Measurements from ENCODE around the gene GGACT.

Gene GGACT

GRCh38 chr13:100552755-100553154 lies 35.8 kb downstream of the GGACT start:
- H3K27me3 ChIP-seq (ENCODE audit: insufficient read depth, low read length) = no peaks in the 10 kb centered on the region
- H3F3A ChIP-seq (ENCODE audit: insufficient read depth, low read length) = no peaks in the 10 kb centered on the region
- no peak overlapping the region for H3K27ac ChIP-seq (ENCODE audit: low read depth, low read length, poor library complexity, severe bottlenecking)
- H3K79me2 ChIP-seq (ENCODE audit: insufficient read depth, low read length) = no peaks in the 10 kb centered on the region
- no peak for TF ChIP-seq CTCF (IDR thresholded peaks at IDR 0.05; ENCODE audit: low read length)
- no peak for TF ChIP-seq EZH2 (IDR thresholded peaks at IDR 0.05; ENCODE audit: borderline replicate concordance, low read length)
- H3K9ac ChIP-seq (ENCODE audit: low read length) = no peak overlapping the region
- no peak overlapping the region for H3K4me3 ChIP-seq (ENCODE audit: low read depth, low read length, poor library complexity, severe bottlenecking)
- H3K4me1 ChIP-seq (ENCODE audit: insufficient read depth, low read length, severe bottlenecking) = no peaks in the 10 kb centered on the region
- no peak overlapping the region for H2AFZ ChIP-seq (ENCODE audit: low read length)
- H3K36me3 ChIP-seq (ENCODE audit: insufficient read depth, low read length) = no peaks in the 10 kb centered on the region
- H3K9me2 ChIP-seq (ENCODE audit: low read depth, low read length) = no peaks in the 10 kb centered on the region
- no peaks in the 10 kb centered on the region for H4K20me1 ChIP-seq (ENCODE audit: insufficient read depth, low read length)
- no peaks in the 10 kb centered on the region for H3K9me3 ChIP-seq (ENCODE audit: low read length)
- H3K4me2 ChIP-seq (ENCODE audit: low read length) = no peak overlapping the region

DNA sequence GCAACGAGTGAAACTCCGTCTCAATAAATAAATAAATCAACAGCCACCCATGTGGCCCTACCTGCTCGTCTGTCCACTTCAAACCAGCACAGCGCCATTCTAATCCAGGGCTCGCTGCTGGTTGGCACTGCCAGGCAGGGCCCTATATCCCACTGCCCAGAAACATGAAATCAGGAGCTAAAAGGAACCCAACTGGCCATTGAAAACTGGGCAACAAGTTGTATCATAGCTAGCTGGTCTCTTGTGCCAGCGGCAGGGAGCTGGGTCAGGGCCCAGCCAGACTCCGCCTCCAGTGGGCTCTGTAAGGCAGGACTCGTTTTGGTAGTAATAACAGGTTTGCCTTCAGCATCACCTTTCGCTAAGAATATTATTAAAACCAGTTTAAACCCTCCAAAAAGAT lies 39.3 kb downstream of the GGACT start:
- Histone ChIP-seq H3K9me3 (ENCODE audit: low read length) (no peaks in the 10 kb centered on the region), H3K27ac (ENCODE audit: low read depth, low read length, poor library complexity, severe bottlenecking) (no peak overlapping the region), H3K9me2 (ENCODE audit: low read depth, low read length) (no peaks in the 10 kb centered on the region), H3K36me3 (ENCODE audit: insufficient read depth, low read length) (no peaks in the 10 kb centered on the region), H2AFZ (ENCODE audit: low read length) (no peak overlapping the region), H3K9ac (ENCODE audit: low read length) (no peak overlapping the region), H3K79me2 (ENCODE audit: insufficient read depth, low read length) (no peaks in the 10 kb centered on the region), H4K20me1 (ENCODE audit: insufficient read depth, low read length) (no peaks in the 10 kb centered on the region), H3K4me1 (ENCODE audit: insufficient read depth, low read length, severe bottlenecking) (no peaks in the 10 kb centered on the region), H3F3A (ENCODE audit: insufficient read depth, low read length) (no peaks in the 10 kb centered on the region), H3K4me3 (ENCODE audit: low read depth, low read length, poor library complexity, severe bottlenecking) (no peak overlapping the region), H3K27me3 (ENCODE audit: insufficient read depth, low read length) (no peaks in the 10 kb centered on the region), H3K4me2 (ENCODE audit: low read length) (no peak overlapping the region)
- no peak for TF ChIP-seq CTCF (IDR thresholded peaks at IDR 0.05; ENCODE audit: low read length)
- TF ChIP-seq EZH2 (IDR thresholded peaks at IDR 0.05; ENCODE audit: borderline replicate concordance, low read length) = no peak

DNA sequence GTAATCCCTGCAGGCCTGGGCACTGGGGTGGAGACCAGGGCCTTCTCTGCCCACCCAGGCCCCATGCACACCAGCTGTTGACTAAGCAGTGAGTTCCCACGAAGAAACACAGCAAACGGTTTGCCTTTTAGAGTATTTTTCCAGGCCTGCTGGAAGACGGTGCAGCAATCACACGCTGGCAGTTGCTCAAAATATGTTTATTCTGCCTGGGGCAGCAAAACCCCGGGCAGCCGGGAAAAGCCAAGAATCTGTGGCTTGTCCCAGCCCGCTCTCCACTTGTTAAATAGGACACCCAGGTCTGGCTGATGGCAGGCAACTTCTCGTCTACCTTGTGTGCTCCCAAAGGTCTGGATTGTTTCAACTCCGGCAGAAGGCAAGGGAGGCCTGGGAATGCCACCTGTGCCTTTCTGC lies 40.8 kb downstream of the GGACT start:
- H3K4me1 ChIP-seq (ENCODE audit: insufficient read depth, low read length, severe bottlenecking) = no peaks in the 10 kb centered on the region
- no peak overlapping the region for H3K27ac ChIP-seq (ENCODE audit: low read depth, low read length, poor library complexity, severe bottlenecking)
- H3K9me2 ChIP-seq (ENCODE audit: low read depth, low read length) = no peaks in the 10 kb centered on the region
- no peaks in the 10 kb centered on the region for H3K79me2 ChIP-seq (ENCODE audit: insufficient read depth, low read length)
- no peaks in the 10 kb centered on the region for H4K20me1 ChIP-seq (ENCODE audit: insufficient read depth, low read length)
- H3K36me3 ChIP-seq (ENCODE audit: insufficient read depth, low read length) = no peaks in the 10 kb centered on the region
- no peak overlapping the region for H2AFZ ChIP-seq (ENCODE audit: low read length)
- H3K9me3 ChIP-seq (ENCODE audit: low read length) = no peaks in the 10 kb centered on the region
- H3F3A ChIP-seq (ENCODE audit: insufficient read depth, low read length) = no peaks in the 10 kb centered on the region
- no peak overlapping the region for H3K9ac ChIP-seq (ENCODE audit: low read length)
- no peaks in the 10 kb centered on the region for H3K27me3 ChIP-seq (ENCODE audit: insufficient read depth, low read length)
- no peak overlapping the region for H3K4me3 ChIP-seq (ENCODE audit: low read depth, low read length, poor library complexity, severe bottlenecking)
- H3K4me2 ChIP-seq (ENCODE audit: low read length) = no peak overlapping the region
- TF ChIP-seq EZH2 (IDR thresholded peaks at IDR 0.05; ENCODE audit: borderline replicate concordance, low read length) (no peak), CTCF (IDR thresholded peaks at IDR 0.05; ENCODE audit: low read length) (no peak)
